GM12873 (cell line): ENCODE measurements around the gene CATSPERE.
A peak's percentile ranks its signal among the peaks of the same experiment; 100 is the strongest.

Experiments used
- CTCF ChIP-seq: IDR thresholded peaks from 2 replicates; pipeline ENCODE4 v1.5.1; 2012; ENCODE audit warnings: low read depth, mild to moderate bottlenecking, moderate library complexity, low read length, control low read depth; ENCODE audit not compliant: insufficient read depth; ENCODE audit errors: missing control alignments

CATSPERE gene

GRCh38 chr1:244536316-244536715 lies 75.2 kb downstream of the CATSPERE start:
- no peak for TF ChIP-seq CTCF

- no peak for TF ChIP-seq CTCF
Observed at GRCh38 chr1:244545511-244545910, 84.4 kb downstream of the CATSPERE start.

GRCh38 chr1:244548558-244549115 lies 87.6 kb downstream of the CATSPERE start:
- peak; percentile 22 for TF ChIP-seq CTCF

GRCh38 chr1:244552336-244552735 lies 91.3 kb downstream of the CATSPERE start:
- no peak for TF ChIP-seq CTCF

GRCh38 chr1:244556263-244556662 lies 95.2 kb downstream of the CATSPERE start:
- no peak for TF ChIP-seq CTCF

- no peak for TF ChIP-seq CTCF
Observed at GRCh38 chr1:244557565-244557964, 96.5 kb downstream of the CATSPERE start.

- TF ChIP-seq CTCF, result no peak
Observed at GRCh38 chr1:244559561-244559960, 98.5 kb downstream of the CATSPERE start.
